Measurements from ENCODE around the gene FGFR4.

FGFR4 gene

DNA sequence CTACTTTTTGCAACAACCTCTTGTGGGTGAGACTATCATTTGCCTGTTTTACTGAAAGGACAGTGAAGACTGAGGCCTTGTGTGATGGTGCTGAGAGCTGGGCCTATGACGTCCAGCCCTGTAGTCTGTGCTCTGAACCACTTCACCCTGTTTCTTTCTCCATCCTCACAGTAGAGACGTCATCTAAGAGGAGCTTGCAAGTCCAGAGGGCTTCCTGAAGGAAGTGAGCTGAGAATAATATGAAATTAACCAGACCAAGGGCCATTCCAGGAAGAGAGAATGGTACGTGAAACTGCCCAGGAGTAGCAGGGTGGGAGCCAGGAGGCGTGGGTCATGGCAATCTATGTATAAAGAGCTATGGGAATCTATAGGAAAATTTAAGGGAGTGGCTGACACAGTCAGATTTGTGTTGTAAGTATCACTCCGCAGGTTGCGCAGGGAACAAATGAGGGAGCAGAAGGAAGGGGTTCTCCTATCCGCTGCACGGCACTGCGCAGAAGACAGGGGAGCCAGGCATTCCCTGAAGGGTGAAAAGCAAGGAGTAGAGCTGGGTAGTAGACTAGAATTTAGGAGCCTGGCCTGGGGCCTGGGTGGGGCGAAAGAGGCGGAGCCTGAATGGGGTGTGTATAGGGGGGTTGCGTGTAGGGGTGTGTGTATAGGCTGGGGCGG, 596 bp upstream of the FGFR4 start:
- no peak for DNase-seq

DNA sequence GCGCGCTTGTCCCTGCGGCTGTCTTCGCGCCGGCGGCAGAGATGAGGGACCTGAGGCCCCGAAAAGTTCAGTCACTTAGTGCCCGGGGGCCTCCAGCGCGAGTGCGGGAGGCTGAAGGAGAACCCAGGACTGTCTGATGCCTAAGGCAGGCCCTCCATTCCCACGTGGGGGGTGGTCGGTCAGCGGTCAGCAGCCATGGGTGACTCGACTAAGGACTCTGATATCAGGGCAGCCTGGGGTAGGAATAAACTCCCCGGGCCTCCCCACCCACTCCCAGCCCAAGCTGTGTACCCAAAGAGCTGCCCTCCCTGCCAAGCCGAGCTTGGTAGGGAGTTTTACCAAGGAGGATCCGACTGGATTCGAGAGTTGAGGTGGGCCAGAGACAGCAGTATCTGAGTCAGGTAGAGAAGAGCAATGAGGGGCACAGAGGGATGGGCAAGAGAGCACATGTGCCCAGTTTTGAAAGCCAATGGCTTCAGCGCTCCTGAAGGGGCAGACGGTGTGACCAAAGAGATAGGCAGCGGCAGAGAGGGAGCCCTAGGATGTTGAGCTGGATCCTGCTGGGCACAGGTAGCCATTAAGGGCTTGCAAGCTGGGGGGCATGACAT, 787 bp downstream of the FGFR4 start:
- no peak for DNase-seq

DNA sequence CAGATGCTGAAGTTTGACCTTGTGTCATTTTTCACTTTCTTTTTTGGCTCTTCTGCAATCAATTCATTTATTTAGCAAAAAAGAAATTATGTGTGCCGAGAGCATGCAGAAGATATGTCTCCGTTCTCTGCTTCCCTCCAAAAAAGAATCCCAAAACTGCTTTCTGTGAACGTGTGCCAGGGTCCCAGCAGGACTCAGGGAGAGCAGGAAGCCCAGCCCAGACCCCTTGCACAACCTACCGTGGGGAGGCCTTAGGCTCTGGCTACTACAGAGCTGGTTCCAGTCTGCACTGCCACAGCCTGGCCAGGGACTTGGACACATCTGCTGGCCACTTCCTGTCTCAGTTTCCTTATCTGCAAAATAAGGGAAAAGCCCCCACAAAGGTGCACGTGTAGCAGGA, 2.4 kb downstream of the FGFR4 start:
- no peak for DNase-seq

DNA sequence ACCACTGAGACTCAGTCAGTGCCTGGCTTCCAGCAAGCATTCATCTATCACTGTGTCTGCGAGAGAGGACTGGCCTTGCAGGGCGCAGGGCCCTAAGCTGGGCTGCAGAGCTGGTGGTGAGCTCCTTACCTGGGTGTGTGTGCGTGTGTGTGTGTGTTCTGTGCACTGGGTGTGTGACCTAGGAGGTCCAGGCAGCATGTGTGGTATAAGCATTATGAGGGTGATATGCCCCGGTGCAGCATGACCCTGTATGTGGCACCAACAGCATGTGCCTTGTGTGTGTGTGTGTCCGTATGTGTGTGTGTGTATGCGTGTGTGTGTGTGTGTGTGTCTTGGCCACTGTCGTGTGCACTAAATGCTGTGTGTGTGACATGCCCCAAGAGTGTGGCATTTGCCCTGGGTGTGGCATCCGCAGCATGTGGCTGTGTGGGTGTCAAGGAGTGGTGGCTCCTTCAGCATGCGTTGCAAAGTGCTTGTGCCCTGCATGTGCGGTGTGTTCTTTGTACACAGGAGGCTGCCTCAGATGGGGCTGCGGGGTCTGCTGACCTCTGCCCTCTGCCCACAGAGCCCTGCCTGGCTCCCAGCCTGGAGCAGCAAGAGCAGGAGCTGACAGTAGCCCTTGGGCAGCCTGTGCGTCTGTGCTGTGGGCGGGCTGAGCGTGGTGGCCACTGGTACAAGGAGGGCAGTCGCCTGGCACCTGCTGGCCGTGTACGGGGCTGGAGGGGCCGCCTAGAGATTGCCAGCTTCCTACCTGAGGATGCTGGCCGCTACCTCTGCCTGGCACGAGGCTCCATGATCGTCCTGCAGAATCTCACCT, 3.3 kb downstream of the FGFR4 start:
- DNase-seq = no peak

DNA sequence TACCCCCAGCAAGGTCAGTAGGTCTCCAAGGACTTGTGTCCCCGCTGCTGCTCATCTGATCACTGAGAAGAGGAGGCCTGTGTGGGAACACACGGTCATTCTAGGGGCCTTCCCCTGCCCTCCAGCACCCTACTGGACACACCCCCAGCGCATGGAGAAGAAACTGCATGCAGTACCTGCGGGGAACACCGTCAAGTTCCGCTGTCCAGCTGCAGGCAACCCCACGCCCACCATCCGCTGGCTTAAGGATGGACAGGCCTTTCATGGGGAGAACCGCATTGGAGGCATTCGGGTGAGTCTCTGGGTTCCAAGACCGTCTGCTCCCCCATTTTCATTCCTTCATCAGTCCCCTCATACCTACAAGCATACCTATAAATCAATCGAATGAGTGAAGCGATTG, 4.1 kb downstream of the FGFR4 start:
- no peak for DNase-seq

DNA sequence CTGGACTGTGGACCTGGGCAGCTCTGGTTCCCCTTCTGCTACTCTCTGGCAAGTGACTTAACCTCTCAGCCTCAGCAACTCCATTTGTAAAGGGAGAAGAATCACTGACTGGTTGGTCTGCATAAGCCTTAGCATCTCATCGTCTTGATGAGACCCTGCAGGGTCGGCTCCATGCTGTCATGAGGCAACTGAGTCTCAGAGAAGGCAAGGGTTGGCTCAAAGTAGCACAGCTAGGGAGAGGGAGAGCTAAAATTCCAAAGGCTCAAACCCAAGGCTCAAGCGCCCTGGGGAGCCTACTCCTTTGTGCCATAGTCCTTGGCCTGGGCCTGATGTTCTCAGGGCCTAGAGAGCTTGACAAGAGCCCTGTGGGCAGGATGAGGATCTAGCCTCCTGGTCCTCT, 4.5 kb downstream of the FGFR4 start:
- DNase-seq = no peak

DNA sequence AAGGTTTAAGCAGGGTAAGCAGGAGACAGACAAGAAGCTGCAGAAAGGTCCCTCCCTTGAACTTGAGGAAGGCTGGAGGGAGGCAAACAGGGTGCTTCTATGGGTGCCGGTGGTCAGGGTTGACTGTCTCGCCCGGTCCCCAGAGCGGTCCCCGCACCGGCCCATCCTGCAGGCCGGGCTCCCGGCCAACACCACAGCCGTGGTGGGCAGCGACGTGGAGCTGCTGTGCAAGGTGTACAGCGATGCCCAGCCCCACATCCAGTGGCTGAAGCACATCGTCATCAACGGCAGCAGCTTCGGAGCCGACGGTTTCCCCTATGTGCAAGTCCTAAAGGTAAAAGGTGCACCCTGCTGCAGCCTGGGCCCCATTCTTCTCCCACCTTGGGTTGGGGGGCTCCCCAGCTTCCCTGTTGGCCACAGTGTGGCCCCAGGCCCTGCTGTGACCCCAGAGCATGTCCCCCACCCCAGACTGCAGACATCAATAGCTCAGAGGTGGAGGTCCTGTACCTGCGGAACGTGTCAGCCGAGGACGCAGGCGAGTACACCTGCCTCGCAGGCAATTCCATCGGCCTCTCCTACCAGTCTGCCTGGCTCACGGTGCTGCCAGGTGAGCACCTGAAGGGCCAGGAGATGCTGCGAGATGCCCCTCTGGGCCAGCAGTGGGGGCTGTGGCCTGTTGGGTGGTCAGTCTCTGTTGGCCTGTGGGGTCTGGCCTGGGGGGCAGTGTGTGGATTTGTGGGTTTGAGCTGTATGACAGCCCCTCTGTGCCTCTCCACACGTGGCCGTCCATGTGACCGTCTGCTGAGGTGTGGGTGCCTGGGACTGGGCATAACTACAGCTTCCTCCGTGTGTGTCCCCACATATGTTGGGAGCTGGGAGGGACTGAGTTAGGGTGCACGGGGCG, 5.7 kb downstream of the FGFR4 start:
- DNase-seq = no peak

DNA sequence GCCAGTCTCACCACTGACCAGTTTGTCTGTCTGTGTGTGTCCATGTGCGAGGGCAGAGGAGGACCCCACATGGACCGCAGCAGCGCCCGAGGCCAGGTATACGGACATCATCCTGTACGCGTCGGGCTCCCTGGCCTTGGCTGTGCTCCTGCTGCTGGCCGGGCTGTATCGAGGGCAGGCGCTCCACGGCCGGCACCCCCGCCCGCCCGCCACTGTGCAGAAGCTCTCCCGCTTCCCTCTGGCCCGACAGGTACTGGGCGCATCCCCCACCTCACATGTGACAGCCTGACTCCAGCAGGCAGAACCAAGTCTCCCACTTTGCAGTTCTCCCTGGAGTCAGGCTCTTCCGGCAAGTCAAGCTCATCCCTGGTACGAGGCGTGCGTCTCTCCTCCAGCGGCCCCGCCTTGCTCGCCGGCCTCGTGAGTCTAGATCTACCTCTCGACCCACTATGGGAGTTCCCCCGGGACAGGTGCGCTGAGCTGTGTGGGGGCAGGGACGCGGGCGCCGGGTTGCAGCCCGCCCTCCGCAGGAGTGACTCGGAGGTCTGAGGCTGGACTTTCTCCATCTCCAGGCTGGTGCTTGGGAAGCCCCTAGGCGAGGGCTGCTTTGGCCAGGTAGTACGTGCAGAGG, 6.5 kb downstream of the FGFR4 start:
- no peak for DNase-seq

DNA sequence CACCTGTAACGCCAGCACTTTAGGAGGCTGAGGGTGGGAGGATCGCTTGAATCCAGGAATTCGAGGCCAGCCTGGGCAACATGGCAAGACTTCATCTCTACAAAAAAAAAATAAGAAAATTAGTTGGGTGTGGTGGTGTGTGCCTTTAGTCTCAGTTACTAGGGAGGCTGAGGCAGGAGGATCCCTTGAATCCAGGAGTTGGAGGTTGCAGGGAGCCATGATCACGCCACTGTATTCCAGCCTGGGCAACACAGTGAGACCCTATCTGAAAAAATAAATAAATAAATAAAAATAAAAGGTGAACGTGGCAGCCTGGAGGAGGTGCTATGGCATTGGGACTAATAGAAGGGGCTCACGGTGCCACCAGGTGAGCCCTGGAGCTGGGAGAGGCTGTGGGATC, 7.1 kb downstream of the FGFR4 start:
- DNase-seq = no peak

DNA sequence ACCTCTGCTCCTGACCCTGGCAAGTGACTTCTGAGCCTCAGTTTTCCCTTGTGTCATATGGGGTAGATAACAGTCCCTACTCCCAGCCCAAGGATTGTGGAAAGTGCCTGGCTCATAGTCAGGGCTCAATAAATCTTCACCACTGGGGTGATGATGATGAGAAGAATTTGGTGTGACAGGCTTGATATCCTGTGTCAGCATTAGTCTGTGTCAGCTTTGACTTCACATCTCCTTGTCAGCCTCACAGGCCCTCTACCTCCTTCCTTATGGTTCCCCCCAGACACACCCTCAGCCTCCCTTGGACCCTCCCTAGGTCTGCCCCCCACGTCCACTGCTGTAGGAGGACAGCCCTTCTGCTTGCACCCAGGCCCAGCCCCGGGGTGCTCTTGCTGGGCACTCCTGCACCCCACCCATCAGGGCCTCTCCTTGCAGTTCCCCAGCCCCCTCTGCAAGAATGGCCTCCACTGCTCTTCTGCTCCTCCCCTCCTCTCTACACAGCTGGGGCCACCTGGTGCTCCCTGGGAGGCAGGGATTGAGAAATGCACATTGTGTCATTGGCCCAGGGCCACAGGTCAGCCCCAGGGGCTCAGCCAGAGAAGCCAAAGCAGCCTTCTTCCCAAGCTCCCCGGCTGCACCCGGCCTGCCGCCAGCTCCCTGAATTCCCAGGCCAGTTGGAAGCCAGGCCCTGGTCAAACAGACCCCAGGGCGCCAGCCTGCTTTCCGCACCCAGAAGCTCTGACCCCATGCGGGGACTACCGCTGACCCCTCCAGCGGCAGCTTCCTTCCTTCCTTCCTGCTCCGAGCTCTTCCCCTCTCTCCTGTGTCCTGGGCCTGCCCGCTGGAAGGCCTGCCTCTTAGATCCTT, 7.7 kb downstream of the FGFR4 start:
- no peak for DNase-seq

DNA sequence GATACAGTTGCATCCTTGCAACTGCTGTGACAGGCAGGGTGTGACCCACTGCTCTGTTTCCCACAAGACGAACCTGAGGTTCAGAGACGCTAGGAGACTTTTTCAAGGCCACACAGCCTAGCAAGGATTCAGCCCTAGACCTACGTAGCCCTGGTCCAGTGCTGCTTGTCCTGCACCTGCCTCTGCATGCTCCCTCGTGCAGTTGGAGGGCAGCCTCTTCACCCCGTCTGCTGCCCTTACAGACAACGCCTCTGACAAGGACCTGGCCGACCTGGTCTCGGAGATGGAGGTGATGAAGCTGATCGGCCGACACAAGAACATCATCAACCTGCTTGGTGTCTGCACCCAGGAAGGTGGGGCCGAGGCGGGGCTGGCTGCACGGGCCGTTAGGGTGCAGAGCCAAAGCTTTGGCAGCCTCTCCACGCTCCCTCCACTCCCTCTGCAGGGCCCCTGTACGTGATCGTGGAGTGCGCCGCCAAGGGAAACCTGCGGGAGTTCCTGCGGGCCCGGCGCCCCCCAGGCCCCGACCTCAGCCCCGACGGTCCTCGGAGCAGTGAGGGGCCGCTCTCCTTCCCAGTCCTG, 8.5 kb downstream of the FGFR4 start:
- DNase-seq = no peak

DNA sequence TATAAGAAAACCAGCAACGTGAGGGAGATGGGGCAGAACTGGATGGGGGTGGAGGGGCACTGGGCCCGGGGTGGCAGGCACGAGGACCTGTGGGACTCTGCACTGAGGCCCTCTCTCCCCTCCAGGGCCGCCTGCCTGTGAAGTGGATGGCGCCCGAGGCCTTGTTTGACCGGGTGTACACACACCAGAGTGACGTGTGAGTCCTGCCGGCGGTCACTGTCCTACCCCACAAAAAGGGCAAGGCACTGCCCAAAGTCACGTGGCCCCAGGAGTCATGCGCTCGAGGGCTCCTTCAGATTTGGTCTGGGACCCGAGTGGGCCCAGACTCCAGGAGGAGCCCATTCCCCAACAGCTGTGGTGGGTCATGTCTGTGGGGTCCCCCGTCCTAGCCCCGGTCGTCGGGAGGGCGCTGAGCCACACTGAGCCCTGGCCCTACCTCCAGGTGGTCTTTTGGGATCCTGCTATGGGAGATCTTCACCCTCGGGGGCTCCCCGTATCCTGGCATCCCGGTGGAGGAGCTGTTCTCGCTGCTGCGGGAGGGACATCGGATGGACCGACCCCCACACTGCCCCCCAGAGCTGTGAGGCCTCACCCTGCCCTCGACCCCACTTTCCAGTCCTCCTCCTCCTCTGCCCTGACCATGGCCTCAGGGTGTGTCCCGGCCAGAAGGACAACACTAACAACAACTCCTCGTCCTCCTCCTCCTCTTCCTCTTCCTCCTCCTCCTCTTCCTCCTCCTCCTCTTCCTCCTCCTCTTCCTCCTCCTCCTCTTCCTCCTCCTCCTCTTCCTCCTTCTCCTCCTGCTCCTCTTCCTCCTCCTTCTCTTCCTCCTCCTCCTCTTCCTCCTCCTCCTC, 9.7 kb downstream of the FGFR4 start:
- DNase-seq = no peak

DNA sequence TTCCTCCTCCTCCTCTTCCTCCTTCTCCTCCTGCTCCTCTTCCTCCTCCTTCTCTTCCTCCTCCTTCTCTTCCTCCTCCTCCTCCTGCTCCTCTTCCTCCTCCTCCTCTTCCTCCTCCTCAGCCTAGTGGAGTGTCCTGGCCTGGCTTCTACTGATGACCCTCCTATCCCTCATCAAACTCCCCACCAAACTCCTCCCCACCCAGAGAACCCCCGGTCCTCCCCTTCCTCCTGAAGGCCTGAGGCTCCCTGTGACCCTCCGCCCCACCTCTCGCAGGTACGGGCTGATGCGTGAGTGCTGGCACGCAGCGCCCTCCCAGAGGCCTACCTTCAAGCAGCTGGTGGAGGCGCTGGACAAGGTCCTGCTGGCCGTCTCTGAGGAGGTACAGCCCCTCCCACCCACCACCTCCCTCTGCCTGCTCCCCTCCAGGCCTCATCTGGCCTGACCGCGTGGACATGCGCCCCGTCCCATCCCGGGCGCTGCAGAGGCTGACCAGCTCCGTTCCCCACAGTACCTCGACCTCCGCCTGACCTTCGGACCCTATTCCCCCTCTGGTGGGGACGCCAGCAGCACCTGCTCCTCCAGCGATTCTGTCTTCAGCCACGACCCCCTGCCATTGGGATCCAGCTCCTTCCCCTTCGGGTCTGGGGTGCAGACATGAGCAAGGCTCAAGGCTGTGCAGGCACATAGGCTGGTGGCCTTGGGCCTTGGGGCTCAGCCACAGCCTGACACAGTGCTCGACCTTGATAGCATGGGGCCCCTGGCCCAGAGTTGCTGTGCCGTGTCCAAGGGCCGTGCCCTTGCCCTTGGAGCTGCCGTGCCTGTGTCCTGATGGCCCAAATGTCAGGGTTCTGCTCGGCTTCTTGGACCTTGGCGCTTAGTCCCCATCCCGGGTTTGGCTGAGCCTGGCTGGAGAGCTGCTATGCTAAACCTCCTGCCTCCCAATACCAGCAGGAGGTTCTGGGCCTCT, 10.6 kb downstream of the FGFR4 start:
- no peak for DNase-seq

DNA sequence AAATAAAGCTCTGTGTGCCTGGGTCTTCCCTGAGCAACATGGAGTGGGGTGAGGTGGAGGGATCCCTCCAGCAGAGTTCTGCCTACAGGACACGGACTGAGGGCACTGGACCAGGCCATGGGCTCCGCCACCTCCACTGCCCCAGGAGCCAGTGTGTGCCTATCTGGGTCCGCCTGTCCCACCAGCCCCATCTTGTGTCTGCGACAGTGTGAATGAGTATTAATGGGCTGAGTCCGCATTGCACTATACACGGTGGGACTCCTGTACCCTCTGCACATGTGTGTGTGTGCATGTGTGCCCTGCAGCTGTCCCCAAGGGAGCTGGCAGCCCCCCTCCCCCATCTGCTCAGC, 11.4 kb downstream of the FGFR4 start:
- DNase-seq = no peak

DNA sequence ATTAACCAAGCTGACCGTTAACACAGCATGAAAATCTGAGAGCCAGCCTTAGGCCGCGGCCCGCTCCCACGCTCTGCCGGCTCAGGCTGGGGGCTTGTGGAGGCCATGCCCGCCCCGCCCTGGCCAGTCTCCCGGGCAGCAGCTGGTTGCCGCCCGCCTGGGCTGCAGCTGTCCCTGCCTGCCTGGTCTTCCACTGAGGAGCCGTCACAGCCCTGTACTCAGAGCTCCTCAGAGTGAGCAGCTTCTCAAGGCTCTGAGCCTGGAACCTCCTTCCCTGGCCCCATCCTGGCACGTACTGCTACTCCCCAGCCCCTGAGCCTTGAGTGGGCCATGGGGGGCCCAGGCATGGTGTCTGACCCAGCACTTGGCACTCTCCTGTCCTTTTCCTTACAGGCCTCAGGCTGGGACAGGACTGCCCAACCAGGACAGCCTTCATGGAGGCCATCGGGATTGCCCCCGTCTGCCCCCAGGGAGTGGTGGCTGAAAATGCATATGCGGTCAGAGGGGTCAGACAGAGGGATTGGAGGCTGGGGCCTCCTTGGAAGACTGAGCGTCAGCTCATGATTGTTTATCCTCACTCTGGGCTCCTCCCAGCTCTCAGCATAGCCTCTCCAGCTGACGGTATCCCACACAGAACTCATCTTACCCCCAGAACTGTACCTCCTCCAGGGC, 11.9 kb downstream of the FGFR4 start:
- no peak for DNase-seq

DNA sequence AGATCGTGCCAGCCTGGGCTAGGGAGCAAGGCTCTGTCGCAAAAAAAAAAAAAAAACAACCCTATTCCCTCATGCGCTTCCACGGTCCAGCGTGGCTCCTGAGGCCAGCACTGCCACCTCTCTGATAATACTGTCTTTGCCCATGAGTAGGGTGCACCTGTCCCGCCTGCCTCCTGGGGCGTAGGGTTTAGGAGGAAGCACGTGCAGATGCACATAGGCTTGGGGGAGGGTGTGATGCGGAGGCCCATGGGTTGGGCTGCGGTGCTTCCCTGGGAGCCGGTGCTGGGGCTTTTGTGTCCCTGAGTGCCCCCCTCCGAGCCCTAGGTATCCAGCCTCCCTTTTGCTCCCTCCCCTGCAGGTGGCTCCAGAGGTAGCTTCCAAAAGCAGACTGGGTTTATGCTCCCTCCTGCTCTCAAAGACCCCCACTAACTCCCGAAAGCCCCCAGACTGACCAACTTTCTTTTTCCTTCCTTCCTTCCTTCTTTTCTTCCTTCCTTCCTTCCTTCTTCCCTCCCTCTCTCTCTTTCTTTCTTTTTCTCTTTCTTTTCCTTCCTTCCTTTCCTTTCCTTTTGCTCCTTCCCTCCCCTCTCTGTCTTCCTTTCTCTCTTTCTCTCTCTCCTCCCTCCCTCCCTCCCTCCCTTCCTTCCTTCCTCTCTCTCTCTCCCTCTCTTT, 12.8 kb downstream of the FGFR4 start:
- DNase-seq = no peak

DNA sequence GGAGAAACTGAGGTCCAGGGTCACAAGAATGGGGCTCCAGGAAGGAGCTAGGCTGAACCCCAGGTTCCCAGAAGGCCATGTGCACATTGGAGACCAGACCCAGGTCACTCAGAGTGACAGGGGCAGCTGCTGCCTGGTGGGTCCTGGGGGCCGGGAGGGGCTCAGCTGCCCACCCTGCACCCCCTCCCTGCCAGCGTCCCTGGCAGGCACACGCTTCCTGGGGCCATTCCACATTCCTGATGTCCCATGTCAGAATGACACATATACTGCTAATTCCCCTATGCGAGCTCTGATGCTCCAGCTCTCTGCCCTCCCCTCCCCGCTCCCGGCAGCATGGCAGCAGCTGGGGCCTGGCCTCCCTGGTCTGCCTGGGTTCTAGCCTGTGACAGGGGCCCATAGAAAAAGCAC, 14.0 kb downstream of the FGFR4 start:
- no peak for DNase-seq

Measured in activated CD4-positive, alpha-beta T cell treated with anti-CD3 and anti-CD28 coated beads for 4 hours (primary cell).